ENCODE measurements around the gene PRKD2.

PRKD2 gene

DNA sequence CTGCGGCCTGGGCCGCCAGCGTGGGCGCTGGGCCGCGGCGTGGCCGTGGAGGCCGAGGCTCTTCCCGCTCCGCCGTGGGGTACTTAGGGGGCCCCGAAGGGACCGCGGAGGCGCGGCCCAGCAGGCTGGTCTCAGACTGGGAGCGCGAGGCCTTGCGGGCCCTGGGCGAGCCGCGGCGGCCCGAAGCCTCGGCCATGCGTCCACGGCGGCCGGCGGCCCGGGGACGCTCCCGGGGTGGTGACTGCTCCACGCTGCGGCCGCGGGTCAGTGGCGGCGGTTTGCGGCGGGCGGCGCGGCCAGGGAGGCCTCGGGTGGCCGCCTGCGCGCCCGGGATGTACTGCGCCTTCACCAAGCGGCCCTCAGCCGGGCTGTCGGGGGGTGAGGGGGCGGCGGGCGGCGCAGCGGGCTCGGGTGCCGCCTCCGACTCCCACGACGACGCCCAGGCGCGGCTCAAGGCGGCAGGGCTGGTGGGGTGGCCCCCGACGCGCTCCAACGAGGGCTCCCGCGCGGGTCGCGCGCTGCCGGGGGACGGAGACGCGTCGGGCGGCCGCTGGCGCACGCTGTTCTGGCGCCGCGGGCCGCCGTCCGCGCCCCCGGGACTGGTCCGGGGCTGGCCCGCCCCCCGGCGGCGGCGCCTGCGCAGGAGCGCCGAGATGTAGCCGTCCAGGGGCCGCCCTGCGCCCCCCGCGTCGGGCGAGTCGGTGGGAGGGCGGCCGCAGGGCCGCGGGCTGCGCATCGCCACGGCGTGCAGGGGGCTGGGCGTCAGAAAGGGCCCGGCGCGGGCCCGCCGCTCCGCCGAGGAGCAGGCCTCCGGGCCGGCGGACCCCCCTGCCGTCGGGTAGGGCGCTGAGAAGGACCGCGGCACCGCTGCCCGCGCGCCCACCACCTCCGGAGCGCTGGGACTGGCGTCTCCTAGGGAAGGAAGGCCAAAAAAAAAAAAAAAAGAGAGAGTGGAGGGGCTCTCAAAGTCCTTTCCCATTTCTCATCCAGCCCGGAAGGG lies 67.7 kb downstream of the PRKD2 start:
- Histone ChIP-seq H3K4me1 (ENCODE audit: insufficient read depth, low read length) (peaks cover 23% of the 10 kb centered on the region), H3K27me3 (ENCODE audit: control insufficient read depth in 1 of 2, insufficient read depth in 2 of 2, low read length in 2 of 2) (no peaks in the 10 kb centered on the region), H3K4me3 (ENCODE audit: low read depth in 1 of 2, low read length in 2 of 2) (no peak overlapping the region), H3K9ac (ENCODE audit: low read length) (no peak overlapping the region), H3K9me3 (ENCODE audit: low read length) (no peaks in the 10 kb centered on the region), H3K27ac (ENCODE audit: low read depth, low read length) (no peak overlapping the region), H3K36me3 (ENCODE audit: insufficient read depth, low read length) (peaks cover 5% of the 10 kb centered on the region)

GRCh38 chr19:46648060-46648960 lies 68.6 kb downstream of the PRKD2 start:
- Histone ChIP-seq H3K4me3 (ENCODE audit: low read depth in 1 of 2, low read length in 2 of 2) (no peak overlapping the region), H3K36me3 (ENCODE audit: insufficient read depth, low read length) (peaks cover 5% of the 10 kb centered on the region), H3K9ac (ENCODE audit: low read length) (no peak overlapping the region), H3K27ac (ENCODE audit: low read depth, low read length) (peak overlapping the region; percentile 17), H3K27me3 (ENCODE audit: control insufficient read depth in 1 of 2, insufficient read depth in 2 of 2, low read length in 2 of 2) (no peaks in the 10 kb centered on the region), H3K4me1 (ENCODE audit: insufficient read depth, low read length) (peaks cover 15% of the 10 kb centered on the region), H3K9me3 (ENCODE audit: low read length) (no peaks in the 10 kb centered on the region)

- H3K27ac ChIP-seq (ENCODE audit: low read depth, low read length), result no peak overlapping the region
- H3K9ac ChIP-seq (ENCODE audit: low read length), result no peak overlapping the region
- H3K27me3 ChIP-seq (ENCODE audit: control insufficient read depth in 1 of 2, insufficient read depth in 2 of 2, low read length in 2 of 2), result no peaks in the 10 kb centered on the region
Measured at GRCh38 chr19:46646402-46646801, 70.5 kb downstream of the PRKD2 start.

GRCh38 chr19:46644720-46645119 lies 72.2 kb downstream of the PRKD2 start:
- H3K9me3 ChIP-seq (ENCODE audit: low read length), result no peaks in the 10 kb centered on the region
- peaks cover 5% of the 10 kb centered on the region for H3K36me3 ChIP-seq (ENCODE audit: insufficient read depth, low read length)
- no peaks in the 10 kb centered on the region for H3K27me3 ChIP-seq (ENCODE audit: control insufficient read depth in 1 of 2, insufficient read depth in 2 of 2, low read length in 2 of 2)
- peaks cover 13% of the 10 kb centered on the region for H3K4me1 ChIP-seq (ENCODE audit: insufficient read depth, low read length)
- no peak overlapping the region for H3K4me3 ChIP-seq (ENCODE audit: low read depth in 1 of 2, low read length in 2 of 2)
- no peak overlapping the region for H3K9ac ChIP-seq (ENCODE audit: low read length)
- peak overlapping the region; percentile 24 for H3K27ac ChIP-seq (ENCODE audit: low read depth, low read length)

More at GRCh38 chr19:46646402-46646801, 70.5 kb downstream of the PRKD2 start:
- Histone ChIP-seq H3K36me3 (ENCODE audit: insufficient read depth, low read length) (peaks cover 5% of the 10 kb centered on the region), H3K9me3 (ENCODE audit: low read length) (no peaks in the 10 kb centered on the region), H3K4me1 (ENCODE audit: insufficient read depth, low read length) (peaks cover 6% of the 10 kb centered on the region), H3K4me3 (ENCODE audit: low read depth in 1 of 2, low read length in 2 of 2) (no peak overlapping the region)

- H3K27ac ChIP-seq (ENCODE audit: low read depth, low read length), result no peak overlapping the region
- no peak overlapping the region for H3K4me3 ChIP-seq (ENCODE audit: low read depth in 1 of 2, low read length in 2 of 2)
- H3K9ac ChIP-seq (ENCODE audit: low read length), result no peak overlapping the region
- H3K27me3 ChIP-seq (ENCODE audit: control insufficient read depth in 1 of 2, insufficient read depth in 2 of 2, low read length in 2 of 2), result no peaks in the 10 kb centered on the region
- no peaks in the 10 kb centered on the region for H3K36me3 ChIP-seq (ENCODE audit: insufficient read depth, low read length)
- peaks cover 23% of the 10 kb centered on the region for H3K4me1 ChIP-seq (ENCODE audit: insufficient read depth, low read length)
- H3K9me3 ChIP-seq (ENCODE audit: low read length), result no peaks in the 10 kb centered on the region
Measured at GRCh38 chr19:46640656-46641055, 76.3 kb downstream of the PRKD2 start.

GRCh38 chr19:46639358-46640182 lies 77.3 kb downstream of the PRKD2 start:
- no peaks in the 10 kb centered on the region for H3K27me3 ChIP-seq (ENCODE audit: control insufficient read depth in 1 of 2, insufficient read depth in 2 of 2, low read length in 2 of 2)
- peak overlapping the region; percentile 23 for H3K9ac ChIP-seq (ENCODE audit: low read length)
- H3K36me3 ChIP-seq (ENCODE audit: insufficient read depth, low read length), result no peaks in the 10 kb centered on the region
- peak overlapping the region; percentile 89 for H3K27ac ChIP-seq (ENCODE audit: low read depth, low read length)
- no peaks in the 10 kb centered on the region for H3K9me3 ChIP-seq (ENCODE audit: low read length)
- peak overlapping the region; percentile 46 to 54 for H3K4me3 ChIP-seq (ENCODE audit: low read depth in 1 of 2, low read length in 2 of 2)
- peaks cover 21% of the 10 kb centered on the region for H3K4me1 ChIP-seq (ENCODE audit: insufficient read depth, low read length)

GRCh38 chr19:46637224-46637623 lies 79.7 kb downstream of the PRKD2 start:
- H3K9me3 ChIP-seq (ENCODE audit: low read length), result no peaks in the 10 kb centered on the region
- no peak overlapping the region for H3K4me3 ChIP-seq (ENCODE audit: low read depth in 1 of 2, low read length in 2 of 2)
- H3K4me1 ChIP-seq (ENCODE audit: insufficient read depth, low read length), result peaks cover 29% of the 10 kb centered on the region
- H3K27ac ChIP-seq (ENCODE audit: low read depth, low read length), result no peak overlapping the region
- H3K36me3 ChIP-seq (ENCODE audit: insufficient read depth, low read length), result no peaks in the 10 kb centered on the region
- H3K9ac ChIP-seq (ENCODE audit: low read length), result no peak overlapping the region
- H3K27me3 ChIP-seq (ENCODE audit: control insufficient read depth in 1 of 2, insufficient read depth in 2 of 2, low read length in 2 of 2), result no peaks in the 10 kb centered on the region

DNA sequence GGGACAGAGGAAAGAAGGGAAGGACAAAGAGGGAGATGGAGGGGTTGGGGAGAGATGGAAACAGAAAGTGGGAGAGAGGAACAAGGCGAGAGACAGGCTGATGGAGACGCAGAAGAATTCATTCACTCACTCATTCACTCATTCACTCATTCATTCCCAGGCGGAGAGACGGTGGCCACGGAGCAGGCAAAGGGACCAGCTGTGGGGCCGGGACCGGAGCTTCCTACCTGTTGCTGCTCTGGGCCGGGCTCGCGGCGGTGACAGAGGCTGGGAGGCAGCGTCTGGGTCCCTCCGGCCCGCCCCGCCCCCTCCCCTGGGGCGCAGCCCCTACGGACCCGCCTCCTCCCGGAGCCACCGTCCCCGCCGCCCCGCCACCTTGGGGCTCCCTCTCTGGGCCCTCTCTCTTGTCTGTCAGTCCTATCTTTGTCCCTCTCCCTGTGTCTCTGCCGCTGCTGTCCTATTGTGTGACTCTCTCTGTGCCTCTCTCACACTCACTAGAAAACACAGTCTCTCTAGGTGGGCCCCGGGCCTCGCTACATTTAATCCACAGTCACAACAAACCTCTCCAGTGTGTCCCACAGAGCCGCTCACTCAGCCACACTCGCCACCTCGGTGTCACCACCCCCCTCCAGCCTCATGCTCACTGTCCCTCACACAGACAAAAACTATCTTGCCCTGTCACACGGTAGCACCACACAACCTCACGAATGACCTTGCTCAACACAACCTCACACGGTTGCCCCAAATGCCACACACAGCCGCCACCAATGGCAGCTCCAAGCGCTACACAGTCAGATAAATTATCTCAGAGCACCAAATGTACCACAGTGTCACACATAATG lies 80.8 kb downstream of the PRKD2 start, which contains the start of gene GNG8:
Gene GNG8 (minus strand): TSS at position 283 of the 842 bp plus-strand sequence. CDS start 1,520 bp downstream, outside the sequence.
- H3K9ac ChIP-seq (ENCODE audit: low read length), result no peak within 1 kb of the TSS
- no peaks in the 10 kb centered on the region for H3K9me3 ChIP-seq (ENCODE audit: low read length)
- H3K4me3 ChIP-seq (ENCODE audit: low read depth in 1 of 2, low read length in 2 of 2), result no peak within 1 kb of the TSS
- no peaks in the 10 kb centered on the region for H3K36me3 ChIP-seq (ENCODE audit: insufficient read depth, low read length)
- H3K27me3 ChIP-seq (ENCODE audit: control insufficient read depth in 1 of 2, insufficient read depth in 2 of 2, low read length in 2 of 2), result no peaks in the 10 kb centered on the region
- H3K4me1 ChIP-seq (ENCODE audit: insufficient read depth, low read length), result peaks cover 29% of the 10 kb centered on the region
- H3K27ac ChIP-seq (ENCODE audit: low read depth, low read length), result no peak within 1 kb of the TSS

- H3K36me3 ChIP-seq (ENCODE audit: insufficient read depth, low read length), result no peaks in the 10 kb centered on the region
- peaks cover 22% of the 10 kb centered on the region for H3K4me1 ChIP-seq (ENCODE audit: insufficient read depth, low read length)
- H3K9ac ChIP-seq (ENCODE audit: low read length), result no peak overlapping the region
- peak overlapping the region; percentile 27 to 41 for H3K4me3 ChIP-seq (ENCODE audit: low read depth in 1 of 2, low read length in 2 of 2)
- no peak overlapping the region for H3K27ac ChIP-seq (ENCODE audit: low read depth, low read length)
- H3K9me3 ChIP-seq (ENCODE audit: low read length), result no peaks in the 10 kb centered on the region
- no peaks in the 10 kb centered on the region for H3K27me3 ChIP-seq (ENCODE audit: control insufficient read depth in 1 of 2, insufficient read depth in 2 of 2, low read length in 2 of 2)
Measured at GRCh38 chr19:46634656-46635218, 82.2 kb downstream of the PRKD2 start.
